SK-N-SH (cell line): ENCODE measurements around the gene PCYT2.

Source experiments
- EP300 ChIP-seq, 2 experiments: IDR thresholded peaks; 2 replicates each; pipeline versions ENCODE4 v1.4.0 to v1.6.1; 2012; ENCODE audit warnings: borderline replicate concordance in 1 of 2, low read depth in 1 of 2, low read length in 1 of 2
- POLR2AphosphoS5 ChIP-seq: IDR thresholded peaks from 2 replicates; pipeline ENCODE4 v1.6.1; 2012; ENCODE audit warnings: low read depth, low read length
- RFX5 ChIP-seq: IDR thresholded peaks from 2 replicates; pipeline ENCODE4 v1.6.1; 2012; ENCODE audit warnings: mild to moderate bottlenecking, improper control_type of control experiment, low read length
- SIN3A ChIP-seq: IDR thresholded peaks from 2 replicates; pipeline ENCODE4 v1.6.1; 2012; ENCODE audit warnings: low read depth, mild to moderate bottlenecking, low read length, moderate library complexity, borderline replicate concordance
- TEAD4 ChIP-seq: IDR thresholded peaks from 2 replicates; pipeline ENCODE4 v1.4.0; 2012; ENCODE audit warnings: mild to moderate bottlenecking, borderline replicate concordance; ENCODE audit not compliant: insufficient read depth
- YY1 ChIP-seq: IDR thresholded peaks from 2 replicates; pipeline ENCODE4 v1.4.0; 2012; ENCODE audit warnings: low read depth, mild to moderate bottlenecking
- TF ChIP-seq, protein P1 (sequence below): IDR thresholded peaks from 2 replicates; pipeline ENCODE4 v1.4.0; 2012; ENCODE audit warnings: low read depth
- TF ChIP-seq, protein P2 (sequence below): fragments of 150-350 bp; IDR thresholded peaks from 2 replicates; pipeline ENCODE4 v1.6.1; 2016; ENCODE audit warnings: mild to moderate bottlenecking, low read depth, low read length
- TF ChIP-seq, protein P3 (sequence below): fragments of 200-600 bp; sonication (generic); IDR thresholded peaks from 2 replicates; pipeline ENCODE4 v1.6.1; 2017; ENCODE audit warnings: antibody characterized with exemption, mild to moderate bottlenecking, moderate library complexity

DNA sequence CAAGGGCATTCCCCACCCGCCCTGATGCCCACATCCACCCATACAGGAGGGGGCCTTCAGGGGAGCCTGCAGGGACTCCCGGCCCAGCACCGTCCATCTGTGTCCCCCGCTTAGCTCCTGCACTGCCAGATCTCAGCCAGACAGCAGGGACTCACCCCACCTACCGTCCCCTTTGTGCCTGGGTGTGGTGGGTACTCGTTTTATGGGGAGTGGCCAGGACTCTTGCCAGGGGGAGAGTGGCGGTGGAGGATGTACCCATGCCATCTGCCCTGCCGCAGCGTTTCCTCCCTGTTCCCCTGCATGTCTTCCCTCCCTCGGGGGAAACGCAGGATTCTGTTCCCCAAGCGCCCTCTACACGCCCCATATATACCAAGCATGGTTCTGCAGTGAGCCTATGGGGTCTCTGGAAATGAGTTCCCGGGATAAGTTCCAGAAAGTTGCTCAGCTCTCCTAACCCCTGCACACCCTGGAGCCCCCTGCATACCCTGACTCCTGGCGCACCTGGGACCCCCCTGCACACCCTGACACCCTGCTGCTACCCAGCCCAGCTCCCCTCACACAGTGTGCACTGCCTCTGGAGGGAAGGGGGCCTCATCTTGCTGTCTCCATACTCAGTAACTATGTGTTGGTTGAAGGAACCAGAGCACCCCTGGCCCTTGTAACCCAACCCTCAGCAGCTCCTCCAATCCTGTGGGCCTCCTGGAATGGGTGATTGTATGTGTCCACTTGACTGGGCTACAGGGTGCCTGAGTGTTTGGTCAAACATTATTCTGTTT, 20.5 kb upstream of the PCYT2 start:
- TF ChIP-seq TEAD4 = no peak
- TF ChIP-seq, protein P1, sequence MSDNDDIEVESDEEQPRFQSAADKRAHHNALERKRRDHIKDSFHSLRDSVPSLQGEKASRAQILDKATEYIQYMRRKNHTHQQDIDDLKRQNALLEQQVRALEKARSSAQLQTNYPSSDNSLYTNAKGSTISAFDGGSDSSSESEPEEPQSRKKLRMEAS = no peak
- TF ChIP-seq, protein P2, sequence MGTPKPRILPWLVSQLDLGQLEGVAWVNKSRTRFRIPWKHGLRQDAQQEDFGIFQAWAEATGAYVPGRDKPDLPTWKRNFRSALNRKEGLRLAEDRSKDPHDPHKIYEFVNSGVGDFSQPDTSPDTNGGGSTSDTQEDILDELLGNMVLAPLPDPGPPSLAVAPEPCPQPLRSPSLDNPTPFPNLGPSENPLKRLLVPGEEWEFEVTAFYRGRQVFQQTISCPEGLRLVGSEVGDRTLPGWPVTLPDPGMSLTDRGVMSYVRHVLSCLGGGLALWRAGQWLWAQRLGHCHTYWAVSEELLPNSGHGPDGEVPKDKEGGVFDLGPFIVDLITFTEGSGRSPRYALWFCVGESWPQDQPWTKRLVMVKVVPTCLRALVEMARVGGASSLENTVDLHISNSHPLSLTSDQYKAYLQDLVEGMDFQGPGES = no peak
- no peak for TF ChIP-seq RFX5
- no peak for TF ChIP-seq EP300 (IDR thresholded peaks at IDR 0.05; ENCODE audit: borderline replicate concordance in 1 of 2, low read depth in 1 of 2, low read length in 1 of 2)
- TF ChIP-seq, protein P3, sequence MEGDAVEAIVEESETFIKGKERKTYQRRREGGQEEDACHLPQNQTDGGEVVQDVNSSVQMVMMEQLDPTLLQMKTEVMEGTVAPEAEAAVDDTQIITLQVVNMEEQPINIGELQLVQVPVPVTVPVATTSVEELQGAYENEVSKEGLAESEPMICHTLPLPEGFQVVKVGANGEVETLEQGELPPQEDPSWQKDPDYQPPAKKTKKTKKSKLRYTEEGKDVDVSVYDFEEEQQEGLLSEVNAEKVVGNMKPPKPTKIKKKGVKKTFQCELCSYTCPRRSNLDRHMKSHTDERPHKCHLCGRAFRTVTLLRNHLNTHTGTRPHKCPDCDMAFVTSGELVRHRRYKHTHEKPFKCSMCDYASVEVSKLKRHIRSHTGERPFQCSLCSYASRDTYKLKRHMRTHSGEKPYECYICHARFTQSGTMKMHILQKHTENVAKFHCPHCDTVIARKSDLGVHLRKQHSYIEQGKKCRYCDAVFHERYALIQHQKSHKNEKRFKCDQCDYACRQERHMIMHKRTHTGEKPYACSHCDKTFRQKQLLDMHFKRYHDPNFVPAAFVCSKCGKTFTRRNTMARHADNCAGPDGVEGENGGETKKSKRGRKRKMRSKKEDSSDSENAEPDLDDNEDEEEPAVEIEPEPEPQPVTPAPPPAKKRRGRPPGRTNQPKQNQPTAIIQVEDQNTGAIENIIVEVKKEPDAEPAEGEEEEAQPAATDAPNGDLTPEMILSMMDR = no peak
- no peak for TF ChIP-seq SIN3A
- no peak for TF ChIP-seq YY1
- no peak; the same call in 1 of the 2 replicates for TF ChIP-seq POLR2AphosphoS5
